ENCODE data around the gene CSK.

- TF ChIP-seq CTCF (IDR thresholded peaks at IDR 0.05; ENCODE audit: low read length) (no peak), EZH2 (optimal IDR thresholded peaks at IDR 0.05; ENCODE audit: low read depth, low read length) (no peak), EZH2phosphoT487 (IDR thresholded peaks at IDR 0.05; ENCODE audit: low read length) (no peak)
Observed at GRCh38 chr15:74762791-74763150, 19.1 kb upstream of the CSK start.
